GM21515 (cell line): ENCODE data around the gene STOX2.

Experiments
- ATAC-seq: cut with Tn5 transposase; IDR thresholded peaks from one replicate; pipeline ENCODE4 v1.9.1; 2021; ENCODE audit not compliant: unreplicated experiment

The STOX2 gene

DNA sequence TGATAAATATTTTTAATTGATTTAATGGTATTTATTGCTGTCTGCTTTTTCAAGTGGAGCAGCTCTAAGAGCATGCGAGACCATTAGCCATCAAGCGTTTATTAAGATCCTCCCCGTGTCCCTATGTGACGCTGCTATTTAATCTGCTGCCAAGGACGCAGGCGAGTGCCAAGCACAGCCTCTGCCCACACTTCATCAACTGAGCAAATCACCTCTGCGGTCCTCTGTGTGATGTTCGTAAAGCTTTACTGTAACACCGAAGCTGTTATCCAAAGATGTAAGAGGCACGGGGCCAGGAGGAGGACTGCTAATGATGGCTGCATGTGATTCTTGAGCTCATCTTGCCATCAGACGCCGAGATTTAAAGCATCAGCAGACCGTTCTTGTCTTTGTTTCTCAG, 79.5 kb downstream of the STOX2 start:
- no peak for ATAC-seq

- ATAC-seq, result no peak
Measured at GRCh38 chr4:183985786-183986185, 80.7 kb downstream of the STOX2 start.

DNA sequence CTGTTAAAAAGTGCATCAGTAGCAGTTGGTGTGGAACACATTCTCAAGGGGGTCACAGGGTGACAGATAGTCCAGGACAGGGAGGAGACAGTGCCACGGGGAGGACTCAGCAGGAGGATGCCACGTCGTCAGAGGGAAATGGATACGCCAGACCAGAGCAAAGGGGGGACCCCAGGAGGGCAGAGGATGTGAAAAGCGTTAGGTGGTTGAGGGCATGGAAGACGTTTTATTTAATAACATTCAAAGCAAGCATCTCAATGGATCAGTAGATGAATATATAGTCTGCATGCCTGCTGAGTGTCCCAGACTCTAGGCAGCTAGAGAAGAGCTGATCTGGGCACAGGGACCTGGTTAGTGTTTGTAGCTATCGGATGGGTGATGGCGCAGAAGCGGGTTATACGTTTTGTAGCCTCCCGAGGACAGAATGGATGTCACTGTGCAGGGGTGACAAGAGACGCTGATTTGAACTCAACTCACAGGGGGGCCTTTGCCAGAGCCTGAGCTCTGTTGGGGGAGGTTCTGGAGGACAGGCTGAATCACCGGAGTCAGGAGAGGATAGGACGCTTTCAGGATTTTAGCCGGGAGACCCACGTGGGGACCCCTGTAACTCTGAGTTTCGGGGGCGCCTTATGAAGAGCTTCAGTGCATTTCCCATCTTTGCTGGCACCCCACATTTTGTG, 81.3 kb downstream of the STOX2 start:
- ATAC-seq, result no peak

GRCh38 chr4:183986971-183987946, 82.2 kb downstream of the STOX2 start:
- no peak for ATAC-seq

- no peak for ATAC-seq
Measured at GRCh38 chr4:183987987-183988392, 82.9 kb downstream of the STOX2 start.

DNA sequence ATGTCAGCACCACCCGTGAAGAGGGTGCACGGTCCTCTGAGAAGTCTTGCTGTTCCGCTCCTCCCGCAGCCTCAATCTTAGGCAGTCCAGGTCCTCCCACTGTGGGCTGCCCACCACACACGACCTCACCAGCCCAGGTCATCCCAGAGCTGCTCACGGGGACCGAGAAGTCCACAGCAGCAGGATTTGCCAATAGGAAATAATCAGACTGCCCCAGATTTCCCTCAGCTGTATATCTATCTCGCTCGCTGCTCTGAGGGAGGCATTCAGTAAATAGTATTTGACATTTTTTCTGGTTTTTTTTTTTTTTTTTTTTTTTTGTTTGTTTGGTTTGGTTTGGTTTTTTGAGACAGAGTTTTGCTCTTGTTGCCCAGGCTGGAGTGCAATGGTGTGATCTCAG, 83.8 kb downstream of the STOX2 start:
- no peak for ATAC-seq

GRCh38 chr4:183989461-183989860, 84.4 kb downstream of the STOX2 start:
- ATAC-seq, result no peak

- ATAC-seq, result no peak
Measured at GRCh38 chr4:183989931-183990330, 84.8 kb downstream of the STOX2 start.

- no peak for ATAC-seq
Measured at GRCh38 chr4:183993676-183994075, 88.6 kb downstream of the STOX2 start.

DNA sequence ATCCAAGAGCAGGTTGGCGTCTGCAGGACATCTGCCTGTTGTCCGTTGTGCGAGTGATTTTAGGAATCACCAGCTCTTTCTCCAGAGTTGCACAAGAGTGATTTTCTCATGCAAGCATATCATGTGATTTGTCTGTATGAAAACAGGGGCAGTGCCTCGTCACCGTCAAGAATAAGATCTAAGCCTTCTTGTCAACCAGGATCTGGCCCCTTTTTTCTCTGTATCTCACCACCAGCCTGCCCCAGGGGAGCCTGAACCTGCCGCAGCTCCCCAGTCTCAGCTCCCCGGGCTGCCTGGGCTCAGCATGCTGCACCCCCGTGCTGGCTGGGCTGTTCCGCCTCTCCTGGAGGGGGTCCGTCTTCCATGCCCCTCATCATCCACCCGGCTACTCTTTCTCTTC, 90.5 kb downstream of the STOX2 start:
- ATAC-seq, result no peak

- no peak for ATAC-seq
Measured at GRCh38 chr4:183996868-183997267, 91.8 kb downstream of the STOX2 start.

GRCh38 chr4:183999435-183999834, 94.3 kb downstream of the STOX2 start:
- ATAC-seq, result no peak

- ATAC-seq, result no peak
Measured at GRCh38 chr4:184000457-184001396, 95.6 kb downstream of the STOX2 start.

DNA sequence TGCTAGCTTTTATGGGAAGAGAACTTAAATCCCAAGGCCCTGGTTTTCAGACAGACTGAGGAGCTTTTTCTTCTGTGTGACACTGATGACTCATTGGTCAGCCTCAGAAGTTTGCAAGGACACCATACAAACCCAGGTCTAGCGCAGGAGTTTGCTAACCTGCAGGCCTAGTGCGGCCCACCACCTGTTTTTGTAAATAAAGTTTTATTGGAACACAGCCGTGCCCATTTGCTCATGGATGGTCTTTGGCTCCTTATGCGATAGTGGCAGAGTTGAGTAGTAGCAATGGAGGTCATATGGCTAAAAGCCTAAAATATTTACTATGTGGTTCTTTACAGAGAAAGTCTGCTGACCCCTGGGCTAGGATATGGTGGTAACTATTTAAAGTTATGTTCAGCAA, 98.3 kb downstream of the STOX2 start:
- no peak for ATAC-seq

GRCh38 chr4:184007891-184008290, 102.8 kb downstream of the STOX2 start:
- ATAC-seq, result no peak

DNA sequence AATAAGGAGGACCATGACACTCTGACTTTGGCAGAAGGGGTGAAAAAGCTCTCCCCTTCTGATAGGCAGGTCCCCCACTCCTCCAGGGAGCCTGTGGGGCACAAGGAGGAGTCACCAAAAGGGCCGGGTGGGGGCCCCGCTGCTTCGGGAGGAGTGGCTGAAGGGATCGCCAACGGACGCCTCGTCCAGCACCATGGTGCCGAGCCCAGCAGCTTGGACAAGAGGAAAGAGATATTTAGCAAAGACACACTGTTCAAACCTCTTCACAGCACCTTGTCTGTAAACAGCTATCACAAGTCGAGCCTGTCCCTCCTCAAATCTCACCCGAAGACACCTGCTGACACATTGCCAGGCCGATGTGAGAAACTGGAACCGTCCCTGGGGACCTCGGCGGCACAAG, 105.6 kb downstream of the STOX2 start:
- no peak for ATAC-seq

DNA sequence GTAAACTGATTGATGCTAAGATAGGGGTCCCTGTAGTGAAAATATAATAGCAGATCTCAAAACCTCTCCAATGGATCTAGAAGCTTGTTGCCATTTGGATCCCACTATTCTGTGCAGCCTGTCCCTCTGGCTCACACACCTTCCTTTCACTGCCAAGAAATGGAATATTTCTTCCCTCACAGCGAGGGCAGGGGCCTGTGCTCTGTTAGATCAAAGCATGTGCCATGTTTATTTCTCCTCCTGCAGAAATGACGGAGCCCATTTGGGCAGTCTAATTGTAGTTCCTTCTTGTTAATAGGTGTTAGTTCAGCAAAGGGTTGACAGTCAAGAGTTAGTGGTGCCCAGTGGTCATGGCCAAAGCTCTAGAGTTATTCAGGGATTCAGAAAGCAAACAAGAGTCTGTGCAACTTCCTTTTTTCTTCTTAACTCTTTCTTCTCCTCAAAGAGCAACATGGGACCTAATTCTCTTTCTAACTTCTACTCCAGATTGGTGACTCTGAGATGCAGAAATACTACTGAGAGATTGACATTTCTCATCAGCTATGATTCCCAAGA, 106.8 kb downstream of the STOX2 start:
- no peak for ATAC-seq

GRCh38 chr4:184012937-184013336, 107.8 kb downstream of the STOX2 start:
- ATAC-seq, result no peak

DNA sequence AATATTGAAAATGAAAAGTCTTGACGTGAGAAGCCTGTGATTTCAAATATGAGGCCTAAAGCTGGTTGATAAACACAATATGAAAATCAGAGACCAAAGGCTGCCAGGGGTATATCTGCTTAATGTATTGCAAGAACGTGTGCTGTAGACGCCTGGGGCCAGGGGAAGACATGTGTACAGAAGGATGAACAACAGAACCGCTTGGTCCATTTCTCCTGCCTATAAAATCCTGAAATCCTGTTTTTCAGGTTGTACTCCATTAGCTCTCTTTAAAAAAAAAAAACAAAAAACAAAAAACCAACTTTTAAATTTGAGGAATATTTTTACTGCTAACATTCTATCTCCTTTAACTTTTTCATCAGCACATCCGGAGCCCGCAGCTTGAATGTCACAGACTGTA, 109.2 kb downstream of the STOX2 start:
- no peak for ATAC-seq

- ATAC-seq, result no peak
Measured at GRCh38 chr4:184016759-184017668, 111.9 kb downstream of the STOX2 start.
